OCI-LY1 (cell line): ENCODE results near the gene ATXN7.

ENCODE experiments used
- H2AFZ ChIP-seq: fragments of 200-600 bp; sonication (generic), shearing (Covaris generic); 2 replicates; pipeline ENCODE4 v1.6.0; 2014; ENCODE audit warnings: antibody characterized with exemption, mild to moderate bottlenecking, low read length
- H3F3A ChIP-seq: fragments of 200-600 bp; sonication (generic), shearing (Covaris generic); 2 replicates; pipeline ENCODE4 v1.6.0; 2014; ENCODE audit warnings: mild to moderate bottlenecking, antibody characterized with exemption, low read length, moderate library complexity; ENCODE audit not compliant: insufficient read depth
- H3K27ac ChIP-seq: fragments of 200-600 bp; sonication (generic); 2 replicates; pipeline ENCODE4 v1.5.1; 2014; ENCODE audit warnings: low read length, mixed run types, mild to moderate bottlenecking, low read depth; ENCODE audit not compliant: poor library complexity, severe bottlenecking
- H3K27me3 ChIP-seq: fragments of 200-600 bp; sonication (generic); 2 replicates; pipeline ENCODE4 v1.6.0; 2014; ENCODE audit warnings: antibody characterized with exemption, mild to moderate bottlenecking, low read length, moderate library complexity; ENCODE audit not compliant: insufficient read depth
- H3K36me3 ChIP-seq: fragments of 200-600 bp; sonication (generic); 2 replicates; pipeline ENCODE4 v1.6.1; 2014; ENCODE audit warnings: mild to moderate bottlenecking, antibody characterized with exemption, low read length, moderate library complexity, mixed read lengths; ENCODE audit not compliant: insufficient read depth
- H3K4me1 ChIP-seq: fragments of 200-600 bp; sonication (generic); 2 replicates; pipeline ENCODE4 v1.5.1; 2014; ENCODE audit warnings: mild to moderate bottlenecking, low read length, moderate library complexity; ENCODE audit not compliant: insufficient read depth, severe bottlenecking
- H3K4me2 ChIP-seq: fragments of 200-600 bp; sonication (generic), shearing (Covaris generic); 2 replicates; pipeline ENCODE4 v1.6.1; 2014; ENCODE audit warnings: low read length
- H3K4me3 ChIP-seq: fragments of 200-600 bp; sonication (generic); 2 replicates; pipeline ENCODE4 v1.5.1; 2014; ENCODE audit warnings: low read length, low read depth, mild to moderate bottlenecking, mixed read lengths; ENCODE audit not compliant: poor library complexity, severe bottlenecking
- H3K79me2 ChIP-seq: fragments of 200-600 bp; shearing (Covaris generic); 2 replicates; pipeline ENCODE4 v1.6.1; 2016; ENCODE audit warnings: mixed run types, low read length, mixed read lengths; ENCODE audit not compliant: insufficient read depth
- H3K9ac ChIP-seq: fragments of 200-600 bp; sonication (generic), shearing (Covaris generic); 2 replicates; pipeline ENCODE4 v1.6.1; 2014; ENCODE audit warnings: mild to moderate bottlenecking, low read length, mixed read lengths
- H3K9me2 ChIP-seq: fragments of 200-600 bp; sonication (generic), shearing (Covaris generic); 2 replicates; pipeline ENCODE4 v1.6.1; 2014; ENCODE audit warnings: low read depth, mild to moderate bottlenecking, low read length, mixed read lengths
- H3K9me3 ChIP-seq: fragments of 200-600 bp; shearing (Covaris generic); 2 replicates; pipeline ENCODE4 v1.6.1; 2014; ENCODE audit warnings: low read length, mixed read lengths
- H4K20me1 ChIP-seq: fragments of 200-600 bp; sonication (generic), shearing (Covaris generic); 2 replicates; pipeline ENCODE4 v1.6.0; 2016; ENCODE audit warnings: mild to moderate bottlenecking, low read length; ENCODE audit not compliant: insufficient read depth
- CTCF ChIP-seq: fragments of 200-600 bp; sonication (generic), shearing (Covaris generic); IDR thresholded peaks from 2 replicates; pipeline ENCODE4 v1.5.1; 2017; ENCODE audit warnings: mild to moderate bottlenecking, antibody characterized with exemption, low read length, moderate library complexity, mixed read lengths
- EZH2 ChIP-seq: fragments of 200-600 bp; sonication (generic), shearing (Covaris generic); IDR thresholded peaks from 2 replicates; pipeline ENCODE4 v1.8.0; 2017; ENCODE audit warnings: borderline replicate concordance, mixed run types, mild to moderate bottlenecking, antibody characterized with exemption, low read length, moderate library complexity, mixed read lengths

ATXN7 gene

DNA sequence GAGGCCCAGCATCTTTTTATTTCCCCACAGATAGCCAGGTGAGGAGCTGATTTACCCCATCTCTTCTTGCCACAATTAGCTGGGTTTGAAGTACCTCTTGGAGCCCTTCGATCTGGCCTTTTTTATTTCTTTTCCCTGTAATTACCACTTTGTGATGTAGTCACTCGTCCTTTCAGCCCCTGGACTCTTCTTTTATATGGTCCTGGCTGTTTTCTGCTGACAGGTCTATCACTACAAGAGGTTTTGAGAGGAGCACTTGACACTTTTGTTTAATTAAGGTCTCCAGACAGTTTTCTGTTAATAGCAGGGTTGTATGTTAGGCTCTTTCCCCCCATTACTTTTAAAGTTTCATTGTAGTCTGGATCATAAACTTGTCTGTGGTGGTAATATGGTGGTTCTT, 11.8 kb downstream of the ATXN7 start:
- H3K4me3 ChIP-seq: no peak overlapping the region
- H3K36me3 ChIP-seq: no peaks in the 10 kb centered on the region
- no peak overlapping the region for H3K4me2 ChIP-seq
- H3K9me3 ChIP-seq: no peaks in the 10 kb centered on the region
- no peak overlapping the region for H2AFZ ChIP-seq
- TF ChIP-seq EZH2: no peak
- no peak for TF ChIP-seq CTCF
- no peak overlapping the region for H3K9ac ChIP-seq
- H3F3A ChIP-seq: no peaks in the 10 kb centered on the region
- H3K9me2 ChIP-seq: no peaks in the 10 kb centered on the region
- peaks cover 38% of the 10 kb centered on the region for H3K4me1 ChIP-seq
- no peaks in the 10 kb centered on the region for H3K27me3 ChIP-seq
- H3K27ac ChIP-seq: no peak overlapping the region
- H3K79me2 ChIP-seq: peaks cover 96% of the 10 kb centered on the region
- H4K20me1 ChIP-seq: no peaks in the 10 kb centered on the region

DNA sequence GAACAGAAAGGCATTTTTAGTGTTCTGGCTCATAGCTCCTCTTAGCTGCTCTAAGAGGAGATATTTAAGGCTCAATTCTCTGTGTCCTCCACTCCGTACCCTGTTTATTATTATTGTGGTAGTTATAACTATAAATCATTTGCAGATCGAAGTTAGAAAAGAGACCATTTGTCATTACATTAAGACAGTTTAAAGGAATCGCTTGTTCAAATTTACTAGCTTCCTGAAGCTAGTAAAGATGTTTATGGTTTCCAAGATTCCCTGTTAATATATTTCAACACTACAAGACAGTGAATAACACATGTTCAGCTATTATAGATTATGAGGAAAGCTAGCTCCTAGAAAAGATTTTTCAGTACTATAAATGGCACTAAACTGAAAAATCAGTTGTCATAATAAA, 12.6 kb downstream of the ATXN7 start:
- H3K27ac ChIP-seq: no peak overlapping the region
- H3K9ac ChIP-seq: no peak overlapping the region
- no peaks in the 10 kb centered on the region for H3K36me3 ChIP-seq
- H2AFZ ChIP-seq: no peak overlapping the region
- no peaks in the 10 kb centered on the region for H3K9me2 ChIP-seq
- peaks cover 96% of the 10 kb centered on the region for H3K79me2 ChIP-seq
- no peaks in the 10 kb centered on the region for H3F3A ChIP-seq
- H4K20me1 ChIP-seq: no peaks in the 10 kb centered on the region
- H3K4me2 ChIP-seq: no peak overlapping the region
- H3K9me3 ChIP-seq: no peaks in the 10 kb centered on the region
- H3K4me3 ChIP-seq: no peak overlapping the region
- peaks cover 31% of the 10 kb centered on the region for H3K4me1 ChIP-seq
- H3K27me3 ChIP-seq: no peaks in the 10 kb centered on the region
- no peak for TF ChIP-seq CTCF
- no peak for TF ChIP-seq EZH2

DNA sequence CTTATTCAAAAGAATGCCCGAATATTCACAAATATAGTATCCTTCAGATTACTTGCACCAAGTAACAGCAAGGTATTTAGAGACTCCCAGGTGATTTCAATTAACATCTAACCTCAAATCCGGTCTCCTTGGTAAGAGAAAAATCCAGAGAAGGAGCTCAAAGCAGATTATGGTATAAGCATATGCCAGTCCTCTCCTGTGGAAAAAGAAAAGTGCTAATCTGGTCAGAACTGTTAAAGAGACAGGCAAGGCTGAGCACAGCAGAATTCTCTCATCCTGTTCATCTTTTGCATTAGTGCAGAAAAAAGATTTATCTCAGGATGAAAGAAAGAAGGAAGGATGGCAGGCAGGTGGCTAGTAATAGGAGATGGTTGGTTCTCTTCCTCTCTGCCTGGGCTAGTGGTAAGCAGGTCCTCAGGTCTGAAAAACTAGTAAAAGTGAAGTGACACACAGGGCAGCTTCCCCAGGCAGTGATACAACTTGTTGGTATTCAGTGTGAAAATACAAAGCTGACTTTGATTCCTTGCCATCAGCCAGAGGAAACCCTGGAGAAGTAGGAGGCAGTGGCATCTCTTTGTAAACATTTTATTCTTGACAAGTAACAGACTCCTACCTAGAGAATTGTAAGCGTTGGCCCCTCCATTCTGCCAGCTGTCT, 14.2 kb downstream of the ATXN7 start:
- H3K9ac ChIP-seq: no peak overlapping the region
- peak overlapping the region; percentile 11; the same call in 1 of the 2 replicates for H3K4me2 ChIP-seq
- no peaks in the 10 kb centered on the region for H3K9me3 ChIP-seq
- no peaks in the 10 kb centered on the region for H3K9me2 ChIP-seq
- H3K27ac ChIP-seq: no peak overlapping the region
- H3K4me1 ChIP-seq: peaks cover 27% of the 10 kb centered on the region
- H4K20me1 ChIP-seq: no peaks in the 10 kb centered on the region
- no peaks in the 10 kb centered on the region for H3K27me3 ChIP-seq
- no peak for TF ChIP-seq CTCF
- no peak for TF ChIP-seq EZH2
- H3F3A ChIP-seq: no peaks in the 10 kb centered on the region
- H3K36me3 ChIP-seq: no peaks in the 10 kb centered on the region
- H3K79me2 ChIP-seq: peaks cover 96% of the 10 kb centered on the region
- H3K4me3 ChIP-seq: no peak overlapping the region
- no peak overlapping the region for H2AFZ ChIP-seq
